Hematopoietic multipotent progenitor cell treated with erythropoietin and hydrocortisone succinate and interleukin-3 and kit ligand, for 15 days (in vitro differentiated cells): ENCODE data around the gene RASA1.
A peak's percentile ranks its signal among the peaks of the same experiment; 100 is the strongest.

ENCODE experiments used
- DNase-seq: peaks from one replicate; pipeline ENCODE4 v3.0.0-alpha.2; 2015; ENCODE audit warnings: low spot score

The RASA1 gene

GRCh38 chr5:87403899-87404298 lies 136.2 kb downstream of the RASA1 start:
- no peak for DNase-seq

GRCh38 chr5:87404359-87404758 lies 136.7 kb downstream of the RASA1 start:
- DNase-seq: peak; percentile 41

GRCh38 chr5:87405472-87406155 lies 137.9 kb downstream of the RASA1 start:
- no peak for DNase-seq

DNA sequence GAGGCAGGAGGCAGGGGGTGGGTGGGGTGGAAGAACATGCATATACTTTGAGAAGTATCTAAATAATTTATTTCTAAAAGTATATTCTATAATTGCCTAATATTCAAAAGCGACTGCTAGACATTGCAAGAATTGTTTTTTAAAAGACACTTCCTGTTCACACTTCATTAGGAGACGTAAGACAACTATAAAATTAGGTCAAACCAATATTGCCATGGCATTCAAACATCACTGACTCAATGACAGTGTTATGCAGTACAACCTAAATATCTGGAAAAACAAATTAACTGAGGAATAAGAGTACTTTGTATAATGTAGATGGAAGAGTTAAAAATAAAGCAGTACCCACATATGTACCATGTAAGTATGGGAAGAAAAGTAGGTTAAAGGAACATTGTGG lies 140.5 kb downstream of the RASA1 start:
- DNase-seq: no peak

DNA sequence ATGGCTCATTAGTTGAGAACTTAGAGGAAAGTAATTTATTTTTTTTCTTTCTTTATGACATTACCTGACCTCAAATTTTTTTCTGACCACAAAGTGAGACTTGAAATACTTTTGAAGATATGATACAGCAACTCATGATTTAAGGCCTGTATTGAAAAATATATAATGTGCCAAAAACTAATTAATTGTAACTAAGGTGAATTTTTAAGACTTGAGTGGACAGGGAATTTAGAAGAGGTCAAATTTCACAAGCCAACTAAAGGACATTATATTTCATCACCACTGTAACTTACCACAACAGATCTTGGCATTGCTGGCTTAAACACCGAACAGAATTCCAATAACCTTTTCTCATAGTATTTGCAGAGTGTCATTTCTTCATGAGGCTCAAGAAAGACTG lies 143.2 kb downstream of the RASA1 start:
- no peak for DNase-seq

DNA sequence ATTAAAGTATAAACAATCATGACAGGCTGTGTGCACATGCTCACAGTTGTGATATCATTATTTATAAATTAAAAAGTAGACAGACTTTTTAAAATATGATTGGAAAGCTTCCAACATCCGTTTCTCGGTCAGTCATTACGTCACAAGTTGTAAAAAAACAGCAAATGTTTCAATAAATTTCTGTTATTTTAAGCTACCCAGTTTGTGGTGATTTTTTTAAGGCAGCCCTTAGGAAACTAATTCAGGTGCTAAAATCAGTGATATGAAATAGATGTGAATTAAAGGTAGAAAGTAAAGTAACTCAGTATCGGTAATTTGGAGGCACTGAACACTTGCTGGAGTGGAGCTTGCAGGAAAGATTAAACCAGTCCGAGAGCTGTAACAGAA lies 143.9 kb downstream of the RASA1 start:
- DNase-seq: peak; percentile 49

- DNase-seq: peak; percentile 47
Measured at GRCh38 chr5:87411973-87412629, 144.4 kb downstream of the RASA1 start.

GRCh38 chr5:87412630-87413342 lies 145.1 kb downstream of the RASA1 start, which contains the start of gene CCNH:
CCNH (minus strand) TSS chr5:87412930; CDS start chr5:87412794, 136 bp downstream.
- peak; percentile 99 for DNase-seq

GRCh38 chr5:87413343-87413645 lies 145.6 kb downstream of the RASA1 start:
- DNase-seq: no peak

- no peak for DNase-seq
Measured at GRCh38 chr5:87418506-87418905, 150.8 kb downstream of the RASA1 start.

DNA sequence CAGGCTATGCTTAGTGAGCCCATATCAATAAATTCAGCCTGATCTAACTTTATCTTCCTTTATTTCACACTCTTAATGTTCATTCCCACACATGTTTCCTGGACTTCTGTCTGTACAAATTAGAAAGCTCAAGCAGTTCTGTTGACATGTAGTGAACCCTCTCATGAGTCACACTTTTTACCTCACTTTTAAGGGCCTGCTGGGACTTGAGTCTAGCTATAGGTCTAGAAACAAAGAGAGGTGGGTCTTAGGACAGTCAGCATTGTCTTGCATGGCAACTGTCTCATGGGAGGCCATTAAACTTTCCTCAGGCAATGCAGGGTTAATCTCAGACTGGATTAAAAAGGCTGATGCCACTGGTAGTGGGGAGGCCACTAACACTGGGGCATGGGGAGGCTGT lies 153.6 kb downstream of the RASA1 start:
- DNase-seq: no peak

DNA sequence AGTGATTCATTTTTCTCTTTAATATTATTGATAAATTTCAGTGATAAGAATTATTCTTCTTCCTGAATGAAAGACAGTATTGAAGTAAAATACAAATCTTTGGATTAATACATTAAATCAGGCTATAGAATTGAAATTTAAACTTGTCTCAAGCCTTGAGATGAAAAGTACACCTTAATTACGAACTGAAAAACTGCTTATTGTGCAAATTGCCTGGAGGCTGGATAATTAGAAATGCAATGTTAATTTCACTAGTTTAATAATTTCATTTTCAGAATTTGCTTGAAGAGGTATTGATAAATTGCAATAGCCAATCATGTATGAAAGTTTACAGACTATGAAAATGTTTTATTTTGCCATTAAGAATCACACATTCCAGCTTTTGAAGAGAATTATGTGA lies 156.1 kb downstream of the RASA1 start:
- DNase-seq: no peak

GRCh38 chr5:87430863-87431457 lies 163.3 kb downstream of the RASA1 start:
- DNase-seq: no peak

DNA sequence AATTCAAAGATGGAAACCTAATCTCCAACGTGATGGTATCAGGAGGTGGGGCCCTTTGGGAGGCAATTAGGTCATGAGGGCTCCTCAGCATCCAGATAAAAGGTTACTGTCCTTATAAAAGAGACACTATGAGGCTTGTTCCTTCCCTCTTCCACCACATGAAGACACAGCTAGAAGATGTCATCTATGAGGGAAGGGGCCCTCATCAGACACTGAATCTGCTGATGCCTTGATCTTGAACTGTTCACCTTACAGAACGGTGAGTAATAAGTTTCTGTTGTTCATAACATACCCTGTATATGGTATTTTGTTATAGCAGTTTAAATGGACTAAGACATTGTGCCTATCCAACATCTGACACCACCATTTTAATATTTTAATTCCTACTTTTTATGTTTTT lies 164.8 kb downstream of the RASA1 start:
- DNase-seq: no peak

DNA sequence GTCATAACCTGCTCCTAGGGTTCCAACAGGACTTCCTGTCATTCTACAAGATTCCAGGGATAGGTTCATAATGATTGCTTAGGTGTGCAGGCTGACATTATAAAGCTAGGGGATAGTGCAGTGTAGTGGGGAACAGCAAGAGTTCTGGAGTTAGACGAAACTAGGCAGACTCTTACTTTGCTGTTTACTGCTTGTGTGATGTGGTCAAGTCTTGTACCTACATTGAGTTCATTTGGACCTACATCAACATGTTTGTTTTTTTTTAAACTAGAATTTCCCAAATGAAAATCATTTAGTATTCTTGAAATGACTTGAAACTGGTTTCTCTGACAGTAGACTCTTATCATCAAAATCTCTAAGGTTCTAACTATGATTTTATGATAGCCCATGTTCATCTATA lies 166.3 kb downstream of the RASA1 start:
- DNase-seq: no peak

DNA sequence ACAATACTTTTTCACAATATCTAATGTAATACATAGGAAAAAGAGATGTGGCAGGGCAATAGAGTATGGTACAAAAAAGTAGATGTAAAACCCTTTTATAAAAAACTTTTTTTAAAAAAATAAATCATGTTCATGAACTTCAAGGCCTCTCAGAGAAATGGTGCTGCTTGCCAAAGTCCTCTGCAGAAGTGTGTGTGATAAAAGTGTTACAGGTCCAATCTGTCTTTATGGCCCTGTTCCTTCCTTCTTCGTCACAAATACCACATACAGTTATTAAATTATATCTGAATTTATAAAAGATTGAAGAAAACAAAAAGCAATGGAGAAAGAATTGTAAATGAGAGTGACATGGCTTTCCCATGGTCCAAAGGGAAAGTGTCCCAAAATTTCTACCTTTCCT lies 166.8 kb downstream of the RASA1 start:
- DNase-seq: no peak

DNA sequence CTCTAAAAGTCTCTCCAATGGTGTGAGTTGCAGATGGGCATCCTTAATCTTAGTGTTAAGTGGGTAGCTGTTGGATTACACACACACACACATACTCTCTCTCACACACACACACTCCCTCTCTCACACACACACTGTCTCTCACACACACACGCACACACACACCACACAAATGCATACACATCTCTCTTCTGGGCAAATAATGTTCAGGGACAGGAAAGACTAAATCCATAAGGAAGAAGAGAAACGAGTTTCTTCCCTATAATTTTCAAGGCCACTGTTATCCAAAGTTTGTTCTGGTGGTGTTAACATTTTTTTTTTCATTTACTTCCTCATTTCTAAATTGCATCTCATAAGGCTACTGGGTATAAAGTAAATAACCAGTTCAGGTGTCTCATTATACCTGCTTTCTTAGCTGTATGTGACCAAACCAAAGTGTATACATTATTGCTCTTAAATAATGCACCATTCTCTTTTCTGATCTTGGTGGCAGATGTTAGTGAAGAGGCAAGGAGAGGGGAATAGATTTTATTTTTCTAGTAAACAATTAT lies 167.5 kb downstream of the RASA1 start:
- DNase-seq: no peak

DNA sequence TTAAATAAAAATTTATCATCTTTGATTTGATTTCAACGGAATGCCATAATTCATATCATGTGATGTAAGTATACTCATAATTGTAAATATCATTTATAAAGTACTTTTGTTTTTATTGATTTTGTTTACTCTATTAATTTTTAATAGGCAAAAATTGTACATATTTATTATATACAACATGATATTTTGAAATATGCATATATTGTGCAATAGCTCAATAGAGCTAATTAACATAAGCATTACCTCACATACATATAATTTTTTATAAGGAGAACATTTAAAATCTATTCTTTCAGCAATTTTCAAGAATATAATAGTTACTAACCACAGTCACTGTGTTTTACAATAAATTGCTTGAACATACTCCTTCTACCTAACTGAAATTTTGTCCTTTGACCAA lies 170.0 kb downstream of the RASA1 start:
- DNase-seq: no peak

DNA sequence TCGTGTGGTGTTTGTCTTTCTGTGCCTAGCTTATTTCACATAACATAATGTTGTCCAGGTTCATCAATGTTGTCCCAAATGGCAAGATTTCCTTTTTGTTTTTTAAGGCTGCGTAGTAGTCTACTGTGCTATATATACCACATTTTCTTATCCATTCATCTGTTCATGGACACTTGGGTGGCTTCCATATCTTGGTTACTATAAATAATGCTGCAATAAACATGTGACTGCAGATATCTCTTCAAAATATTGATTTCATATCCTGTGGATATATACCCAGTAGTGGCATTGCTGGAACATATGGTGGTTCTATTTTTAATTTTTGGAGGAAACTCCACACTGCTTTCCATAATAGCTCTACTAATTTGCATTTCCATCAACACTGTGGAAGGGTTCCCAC lies 170.5 kb downstream of the RASA1 start:
- DNase-seq: no peak
